ENCODE data around the gene NRXN2. TPM values are rescaled to one million over a fixed set of nuclear protein-coding genes. Genes with fewer than 3 reads are reported as not detected.

The NRXN2 gene
- total and polyA plus RNA-seq, 2 donors (not counting 3 experiments of a cell fraction or from before 2014, with no cell fraction given), result not detected

DNA sequence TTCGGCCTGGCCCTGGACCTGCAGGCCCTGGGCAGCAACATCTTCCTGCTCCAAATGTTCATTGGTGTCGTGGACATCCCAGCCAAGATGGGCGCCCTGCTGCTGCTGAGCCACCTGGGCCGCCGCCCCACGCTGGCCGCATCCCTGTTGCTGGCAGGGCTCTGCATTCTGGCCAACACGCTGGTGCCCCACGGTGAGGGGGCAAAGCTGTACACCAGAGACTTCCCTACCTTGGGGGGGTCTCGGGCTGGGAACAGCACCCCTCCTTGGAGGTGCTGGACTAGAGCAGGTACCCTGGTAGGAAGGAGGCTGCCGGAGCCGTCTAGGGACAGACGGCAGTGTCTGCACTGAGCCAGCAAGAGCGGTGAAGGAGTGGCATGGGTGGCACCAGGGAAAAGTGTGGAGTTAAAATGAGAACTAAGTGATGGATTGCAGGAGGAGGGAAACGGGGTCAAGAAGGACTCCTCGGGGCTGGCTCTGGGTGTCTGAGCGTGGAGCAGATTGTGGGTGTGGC, 123.2 kb downstream of the NRXN2 start:
- Histone ChIP-seq H3K79me2 (ENCODE audit: control insufficient read depth, insufficient read depth, low read length) (no peaks in the 10 kb centered on the region), H3K9me1 (replicated peaks; ENCODE audit: control insufficient read depth, extremely low read depth, insufficient read depth, low read length) (no peaks in the 10 kb centered on the region), H3K4me2 (ENCODE audit: insufficient read depth, low read length) (no peak overlapping the region), H3K27me3 (ENCODE audit: control insufficient read depth in 2 of 2, insufficient read depth in 2 of 2, low read length in 2 of 2) (no peaks in the 10 kb centered on the region), H3K9ac (replicated peaks; ENCODE audit: extremely low read depth, insufficient read depth, low read length) (no peak overlapping the region), H3K4me3 (replicated peaks in 1 of 3; ENCODE audit: insufficient read depth in 1 of 3, low read depth in 1 of 3, low read length in 3 of 3) (no peak overlapping the region), H2AFZ (ENCODE audit: low read depth, low read length) (no peak overlapping the region), H3K4me1 (ENCODE audit: control insufficient read depth, extremely low read depth, insufficient read depth, low read length) (no peaks in the 10 kb centered on the region), H3K27ac (ENCODE audit: insufficient read depth, low read depth, low read length) (no peak overlapping the region), H3K36me3 (ENCODE audit: control insufficient read depth in 2 of 2, extremely low read depth in 1 of 2, insufficient read depth in 2 of 2, low read length in 2 of 2) (no peaks in the 10 kb centered on the region), H3K9me3 (replicated peaks; ENCODE audit: control insufficient read depth, insufficient read depth, low read length) (no peaks in the 10 kb centered on the region), H4K20me1 (replicated peaks; ENCODE audit: control insufficient read depth, extremely low read depth, insufficient read depth, low read length) (no peaks in the 10 kb centered on the region)
- TF ChIP-seq MYC (IDR thresholded peaks at IDR 0.05; ENCODE audit: low read depth, low read length) (no peak), POLR2A (IDR thresholded peaks at IDR 0.05; ENCODE audit: low read depth, low read length) (no peak), FOS (IDR thresholded peaks at IDR 0.05; ENCODE audit: borderline replicate concordance, insufficient read depth, low read length) (no peak), JUN (IDR thresholded peaks at IDR 0.05; ENCODE audit: borderline replicate concordance, insufficient read depth, insufficient read length, low read depth) (no peak), GATA2 (IDR thresholded peaks at IDR 0.05; ENCODE audit: insufficient read depth, insufficient read length, low read depth, low read length) (no peak), CTCF (IDR thresholded peaks at IDR 0.05; ENCODE audit: extremely low read depth in 1 of 2, insufficient read depth in 1 of 2, low read depth in 1 of 2, low read length in 2 of 2) (no peak), EZH2 (IDR thresholded peaks at IDR 0.05; ENCODE audit: borderline replicate concordance, low read depth, low read length, severe bottlenecking) (no peak), POLR2AphosphoS5 (IDR thresholded peaks at IDR 0.05; ENCODE audit: insufficient read depth, low read depth, low read length) (no peak)
- TF ChIP-seq, protein P1, sequence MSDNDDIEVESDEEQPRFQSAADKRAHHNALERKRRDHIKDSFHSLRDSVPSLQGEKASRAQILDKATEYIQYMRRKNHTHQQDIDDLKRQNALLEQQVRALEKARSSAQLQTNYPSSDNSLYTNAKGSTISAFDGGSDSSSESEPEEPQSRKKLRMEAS (IDR thresholded peaks at IDR 0.05; ENCODE audit: insufficient read depth, insufficient read length), result no peak
- CTCF ChIA-PET, result no interaction called here
- POLR2A ChIA-PET, result no interaction called here
- no peak for FAIRE-seq
- no peak for DNase-seq (ENCODE audit: low read depth, low spot score)
- dilution Hi-C loops (cut with MboI; ENCODE audit: extremely low pct_ligation_motif_present, low sequenced_read_pairs), result no loop called here
- intact Hi-C loops (cut with micrococcal nuclease), result no loop called here
- no TSS peak for BruUV-seq (replicated peaks)

Measured in endothelial cell of umbilical vein (primary cell).